Effector CD8-positive, alpha-beta T cell (primary cell): Measurements from ENCODE around the gene ELF1.
"Not testable (repeated sequence)": the region's sequence is repeated elsewhere in the genome, so short reads cannot be mapped to it uniquely, and the experiment has no call there.

Experiments
- DNase-seq: peaks from one replicate; lab custom pipeline; 2025; lab: John Stamatoyannopoulos, UW

The ELF1 gene

GRCh38 chr13:40886017-40886416 lies 133.1 kb downstream of the ELF1 start:
- DNase-seq: no peak

- not testable (repeated sequence) for DNase-seq
Observed at GRCh38 chr13:40884175-40884574, 134.9 kb downstream of the ELF1 start.
